ENCODE measurements around the gene ABCA2.

Gene ABCA2

DNA sequence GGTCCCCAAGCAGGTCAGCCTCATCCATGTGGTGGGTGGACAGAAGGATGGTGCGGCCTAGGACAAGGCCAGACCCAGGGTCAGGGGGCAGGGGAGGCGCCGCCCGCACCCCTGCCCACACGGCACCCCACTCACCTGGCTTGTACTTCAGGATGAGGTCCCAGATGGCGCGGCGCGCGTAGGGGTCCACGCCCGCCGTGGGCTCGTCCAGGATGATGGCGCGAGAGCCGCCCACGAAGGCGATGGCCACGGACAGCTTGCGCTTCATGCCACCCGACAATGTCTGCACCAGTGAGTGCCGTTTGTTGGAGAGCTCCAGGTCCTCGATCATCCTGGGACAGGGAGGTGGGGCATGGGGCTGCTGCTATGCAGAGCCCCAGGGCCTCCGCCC is 12.5 kb downstream of the ABCA2 start:
- Histone ChIP-seq H3K4me1 (ENCODE audit: control insufficient read depth, insufficient read depth, low read length) (no peaks in the 10 kb centered on the region), H3K9ac (ENCODE audit: low read length) (no peak overlapping the region), H3K9me3 (ENCODE audit: control insufficient read depth, low read length) (no peaks in the 10 kb centered on the region), H3K27me3 (replicated peaks; ENCODE audit: control insufficient read depth, insufficient read depth, low read length) (no peaks in the 10 kb centered on the region), H3K36me3 (ENCODE audit: control insufficient read depth, insufficient read depth, low read length, severe bottlenecking) (peaks cover 23% of the 10 kb centered on the region), H3K4me3 (ENCODE audit: low read length) (no peak overlapping the region)
- DNase-seq (ENCODE audit: low read depth): no peak

DNA sequence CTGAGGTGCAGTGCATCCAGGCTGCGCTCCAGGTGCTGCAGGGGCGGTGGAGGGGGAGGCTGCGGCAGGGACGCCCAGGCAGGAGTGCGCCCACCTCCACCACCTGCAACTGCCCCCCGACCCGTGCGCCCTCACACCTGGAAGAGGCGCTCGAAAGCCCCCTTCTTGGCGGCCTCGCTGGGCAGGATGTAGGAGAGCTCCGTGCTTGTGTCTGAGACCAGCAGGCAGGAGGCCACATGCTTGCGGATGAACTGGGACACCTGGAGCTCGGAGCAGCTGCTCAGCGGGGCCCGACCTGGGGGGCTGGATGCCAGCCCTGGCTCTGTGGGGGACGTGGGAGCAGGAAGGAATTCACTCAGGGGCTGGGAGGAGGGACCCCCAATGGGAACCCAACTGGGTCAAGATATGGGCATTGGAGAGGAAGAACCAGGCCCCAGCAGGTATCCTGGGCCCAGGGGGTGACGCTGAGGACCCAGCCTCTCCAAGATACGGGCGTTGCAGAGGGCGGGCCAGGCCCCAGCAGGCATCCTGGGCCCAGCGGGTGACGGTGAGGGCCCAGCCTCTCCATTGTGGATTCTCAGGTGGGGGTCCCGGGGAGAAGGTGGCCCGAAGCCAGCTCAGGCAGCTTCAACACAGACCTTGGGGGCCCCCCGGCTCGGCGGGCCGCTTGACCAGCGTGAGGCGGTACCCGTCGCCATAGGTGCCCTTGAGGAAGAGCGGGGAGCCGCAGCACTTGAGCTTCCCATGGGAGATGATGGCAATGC is 13.1 kb downstream of the ABCA2 start:
- no peaks in the 10 kb centered on the region for H3K27me3 ChIP-seq (replicated peaks; ENCODE audit: control insufficient read depth, insufficient read depth, low read length)
- no peaks in the 10 kb centered on the region for H3K4me1 ChIP-seq (ENCODE audit: control insufficient read depth, insufficient read depth, low read length)
- DNase-seq (ENCODE audit: low read depth): no peak

DNA sequence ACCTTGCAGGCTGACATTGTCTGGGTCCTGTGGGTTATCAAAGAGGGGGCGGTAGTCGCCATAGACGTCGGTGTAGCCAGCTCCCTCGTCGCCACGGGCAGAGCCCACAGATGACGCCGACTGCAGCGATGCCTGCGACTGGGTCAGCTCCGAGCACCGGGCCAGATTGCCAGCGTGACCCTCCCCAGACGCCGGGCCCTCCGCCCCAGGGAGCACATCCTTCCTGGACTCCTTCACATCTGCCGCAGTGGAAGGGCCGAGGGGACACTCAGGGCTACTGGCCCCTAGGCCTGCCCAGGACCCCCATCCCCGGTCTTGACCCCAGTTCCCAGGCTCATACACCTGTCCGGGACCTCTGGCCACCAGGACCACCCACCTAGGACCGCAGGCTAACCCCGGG is 13.9 kb downstream of the ABCA2 start:
- Histone ChIP-seq H3K4me3 (ENCODE audit: low read length) (no peak overlapping the region), H3K9ac (ENCODE audit: low read length) (no peak overlapping the region), H3K4me1 (ENCODE audit: control insufficient read depth, insufficient read depth, low read length) (no peaks in the 10 kb centered on the region), H3K27me3 (replicated peaks; ENCODE audit: control insufficient read depth, insufficient read depth, low read length) (no peaks in the 10 kb centered on the region), H3K9me3 (ENCODE audit: control insufficient read depth, low read length) (no peaks in the 10 kb centered on the region), H3K36me3 (ENCODE audit: control insufficient read depth, insufficient read depth, low read length, severe bottlenecking) (peaks cover 29% of the 10 kb centered on the region)
- DNase-seq (ENCODE audit: low read depth): no peak

More for the DNA sequence above, 13.1 kb downstream of the ABCA2 start:
- Histone ChIP-seq H3K4me3 (ENCODE audit: low read length) (no peak overlapping the region), H3K9ac (ENCODE audit: low read length) (no peak overlapping the region), H3K9me3 (ENCODE audit: control insufficient read depth, low read length) (no peaks in the 10 kb centered on the region), H3K36me3 (ENCODE audit: control insufficient read depth, insufficient read depth, low read length, severe bottlenecking) (peaks cover 24% of the 10 kb centered on the region)

DNA sequence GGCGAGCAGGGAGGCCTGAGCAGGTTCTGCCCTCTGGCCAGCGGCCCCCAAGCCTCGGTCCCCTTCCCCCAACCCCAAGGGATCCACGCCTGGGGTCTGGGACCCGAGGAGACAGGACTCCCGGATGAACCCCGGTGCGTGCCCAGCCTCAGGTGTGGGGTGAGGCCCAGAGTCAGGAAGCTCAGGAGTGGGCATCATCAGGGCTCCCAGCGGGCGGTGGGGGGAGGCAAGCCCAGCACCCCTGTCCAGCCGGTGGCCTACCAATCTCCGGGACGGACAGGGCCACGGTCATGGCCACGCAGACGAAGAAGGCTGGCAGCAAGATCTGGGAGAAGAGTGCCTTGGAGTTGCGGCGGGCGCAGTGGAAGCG is 14.5 kb downstream of the ABCA2 start:
- no peaks in the 10 kb centered on the region for H3K9me3 ChIP-seq (ENCODE audit: control insufficient read depth, low read length)
- H3K9ac ChIP-seq (ENCODE audit: low read length): no peak overlapping the region
- no peak for DNase-seq (ENCODE audit: low read depth)
- H3K4me3 ChIP-seq (ENCODE audit: low read length): no peak overlapping the region
- H3K27me3 ChIP-seq (replicated peaks; ENCODE audit: control insufficient read depth, insufficient read depth, low read length): no peaks in the 10 kb centered on the region
- peaks cover 29% of the 10 kb centered on the region for H3K36me3 ChIP-seq (ENCODE audit: control insufficient read depth, insufficient read depth, low read length, severe bottlenecking)
- no peaks in the 10 kb centered on the region for H3K4me1 ChIP-seq (ENCODE audit: control insufficient read depth, insufficient read depth, low read length)

DNA sequence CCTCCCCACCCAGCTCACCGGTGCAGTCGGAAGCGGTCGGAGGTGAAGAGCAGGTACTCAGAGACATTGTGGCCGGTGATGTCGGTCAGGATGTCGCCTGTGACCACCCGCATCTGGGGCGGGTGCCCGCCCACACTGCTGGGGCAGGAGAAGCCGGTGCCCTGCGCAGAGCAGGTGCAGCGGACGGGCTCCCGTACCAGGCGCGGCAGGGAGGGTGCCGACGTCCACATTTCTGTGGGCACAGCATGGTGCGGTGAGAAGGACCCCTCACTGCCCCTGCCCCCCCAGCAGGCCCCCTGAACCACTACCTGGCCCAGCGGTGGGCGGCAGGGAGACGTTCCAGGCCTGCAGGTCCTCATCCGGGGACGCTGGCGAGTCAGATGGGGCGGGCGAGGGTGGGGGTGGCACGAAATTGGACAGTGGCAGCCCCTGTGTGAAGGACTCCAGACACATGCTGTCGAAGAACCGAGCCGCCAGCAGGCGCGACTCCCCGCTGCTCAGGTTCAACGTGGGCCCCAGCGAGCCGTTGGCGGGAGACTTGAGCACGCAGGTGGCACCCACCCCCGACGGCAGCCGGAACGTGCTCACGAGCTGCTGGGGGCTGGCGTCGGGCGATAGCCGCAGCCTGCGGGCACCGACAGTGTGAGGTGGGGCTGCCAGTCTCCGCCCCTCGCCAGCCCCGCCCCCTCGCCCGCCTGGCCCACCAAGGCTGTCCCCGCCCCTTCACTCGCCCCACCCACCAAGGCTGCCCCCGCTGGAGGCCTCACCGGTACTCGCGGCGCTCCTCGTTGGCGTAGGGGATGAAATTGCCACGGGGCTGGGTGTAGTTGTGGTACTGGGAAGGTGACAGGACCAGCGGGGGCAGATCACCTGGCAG is 15.1 kb downstream of the ABCA2 start:
- DNase-seq (ENCODE audit: low read depth): no peak
- Histone ChIP-seq H3K4me1 (ENCODE audit: control insufficient read depth, insufficient read depth, low read length) (no peaks in the 10 kb centered on the region), H3K9me3 (ENCODE audit: control insufficient read depth, low read length) (no peaks in the 10 kb centered on the region), H3K4me3 (ENCODE audit: low read length) (no peak overlapping the region), H3K36me3 (ENCODE audit: control insufficient read depth, insufficient read depth, low read length, severe bottlenecking) (peaks cover 29% of the 10 kb centered on the region), H3K27me3 (replicated peaks; ENCODE audit: control insufficient read depth, insufficient read depth, low read length) (no peaks in the 10 kb centered on the region), H3K9ac (ENCODE audit: low read length) (no peak overlapping the region)

DNA sequence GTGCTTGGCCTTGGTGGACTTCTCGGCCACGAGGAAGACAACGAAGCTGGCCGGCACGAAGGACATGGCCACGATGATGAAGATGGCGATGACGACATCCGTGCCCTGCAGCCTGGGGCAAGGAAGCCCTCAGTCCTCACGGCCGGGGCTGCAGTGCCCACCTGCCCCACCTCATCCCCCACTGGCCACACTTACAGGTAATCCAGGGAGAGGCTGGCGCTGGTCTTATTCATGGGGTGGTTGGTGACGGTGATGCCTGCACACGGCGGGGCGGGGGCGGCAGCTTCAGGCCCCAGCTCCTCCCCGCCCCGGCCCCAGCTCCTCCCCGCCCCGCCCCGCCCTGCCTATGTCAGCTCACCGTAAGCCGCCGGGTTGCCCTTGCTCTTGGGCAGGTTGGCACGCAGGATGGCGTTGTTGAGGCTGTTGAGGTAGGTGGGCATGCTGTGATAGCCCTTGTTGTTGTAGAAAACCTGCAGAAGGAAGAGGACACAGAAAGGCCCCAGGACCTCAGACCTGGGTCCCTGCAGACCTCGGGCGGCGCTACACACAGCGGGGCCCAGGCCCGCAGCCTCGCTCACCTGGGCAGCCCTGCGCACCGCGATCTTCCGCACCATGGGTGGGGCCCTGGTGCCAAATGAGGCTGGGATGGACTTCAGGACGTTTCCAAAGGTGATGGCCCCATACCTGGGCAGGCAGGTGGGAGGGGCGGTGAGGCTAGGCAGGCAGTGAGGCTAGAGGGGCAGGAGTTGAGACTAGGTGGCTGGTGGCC is 15.9 kb downstream of the ABCA2 start:
- H3K9me3 ChIP-seq (ENCODE audit: control insufficient read depth, low read length): no peaks in the 10 kb centered on the region
- H3K4me3 ChIP-seq (ENCODE audit: low read length): no peak overlapping the region
- peaks cover 29% of the 10 kb centered on the region for H3K36me3 ChIP-seq (ENCODE audit: control insufficient read depth, insufficient read depth, low read length, severe bottlenecking)
- H3K27me3 ChIP-seq (replicated peaks; ENCODE audit: control insufficient read depth, insufficient read depth, low read length): no peaks in the 10 kb centered on the region
- no peaks in the 10 kb centered on the region for H3K4me1 ChIP-seq (ENCODE audit: control insufficient read depth, insufficient read depth, low read length)
- no peak for DNase-seq (ENCODE audit: low read depth)
- no peak overlapping the region for H3K9ac ChIP-seq (ENCODE audit: low read length)

DNA sequence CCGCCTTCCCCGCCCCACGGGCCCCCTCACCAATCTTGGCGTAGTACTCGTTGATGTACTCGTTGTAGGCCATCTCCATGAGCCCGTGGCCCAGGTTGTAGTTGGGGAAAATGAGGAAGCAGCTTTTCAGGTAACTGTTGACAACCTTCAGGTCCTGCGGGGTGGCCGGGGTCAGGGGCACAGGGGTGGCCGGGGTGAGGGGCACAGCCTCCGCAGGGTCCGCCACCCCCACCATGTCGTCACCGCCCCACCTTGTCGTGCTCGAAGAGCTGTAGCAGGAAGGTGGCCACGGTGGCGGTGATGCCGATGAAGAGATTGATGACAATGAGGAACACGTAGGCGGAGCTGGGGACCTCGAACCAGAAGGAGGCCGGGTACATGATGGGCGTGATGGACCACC is 16.9 kb downstream of the ABCA2 start:
- H3K36me3 ChIP-seq (ENCODE audit: control insufficient read depth, insufficient read depth, low read length, severe bottlenecking): peaks cover 21% of the 10 kb centered on the region
- no peaks in the 10 kb centered on the region for H3K9me3 ChIP-seq (ENCODE audit: control insufficient read depth, low read length)
- no peaks in the 10 kb centered on the region for H3K27me3 ChIP-seq (replicated peaks; ENCODE audit: control insufficient read depth, insufficient read depth, low read length)
- no peak for DNase-seq (ENCODE audit: low read depth)
- no peak overlapping the region for H3K4me3 ChIP-seq (ENCODE audit: low read length)
- H3K4me1 ChIP-seq (ENCODE audit: control insufficient read depth, insufficient read depth, low read length): no peaks in the 10 kb centered on the region
- H3K9ac ChIP-seq (ENCODE audit: low read length): no peak overlapping the region

DNA sequence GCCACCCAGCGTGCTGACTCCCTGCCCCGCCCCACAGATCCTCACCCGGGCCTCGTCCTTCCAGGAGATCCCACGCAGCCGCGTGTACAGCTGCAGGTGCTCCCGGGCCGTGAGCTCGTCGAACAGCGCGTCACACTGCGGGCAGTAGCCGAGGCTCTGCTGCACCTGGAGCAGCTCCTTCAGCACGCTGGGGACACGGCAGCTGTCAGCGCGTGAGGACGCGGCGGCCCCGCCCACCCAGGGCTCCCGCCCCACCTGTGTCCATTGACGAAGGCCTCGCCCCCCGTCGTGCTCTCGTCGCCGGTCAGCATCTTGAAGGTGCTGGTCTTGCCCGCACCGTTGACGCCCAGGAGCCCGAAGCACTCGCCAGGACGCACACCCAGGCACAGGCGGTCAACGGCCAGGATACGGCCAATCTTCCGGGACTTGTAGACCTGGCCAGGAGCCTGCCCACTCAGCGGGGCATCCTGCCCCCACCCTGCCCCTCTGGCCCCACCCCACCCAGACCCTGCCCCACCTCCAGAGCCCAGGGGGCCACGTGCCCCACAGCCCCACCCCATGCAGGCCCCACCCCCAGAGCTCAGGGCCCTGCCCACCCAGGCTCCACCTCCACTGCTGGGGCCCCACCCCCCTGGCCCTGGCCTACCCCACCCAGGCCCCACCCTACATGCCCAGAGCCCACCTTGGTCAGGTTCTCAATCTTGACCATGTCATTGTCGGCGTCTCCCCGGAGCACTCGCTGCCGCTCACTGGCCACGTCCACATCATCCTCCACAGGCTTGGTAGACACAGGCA is 17.9 kb downstream of the ABCA2 start:
- H3K27me3 ChIP-seq (replicated peaks; ENCODE audit: control insufficient read depth, insufficient read depth, low read length): no peaks in the 10 kb centered on the region
- DNase-seq (ENCODE audit: low read depth): no peak
- H3K4me1 ChIP-seq (ENCODE audit: control insufficient read depth, insufficient read depth, low read length): no peaks in the 10 kb centered on the region
- H3K9me3 ChIP-seq (ENCODE audit: control insufficient read depth, low read length): no peaks in the 10 kb centered on the region
- H3K4me3 ChIP-seq (ENCODE audit: low read length): no peak overlapping the region
- peaks cover 13% of the 10 kb centered on the region for H3K36me3 ChIP-seq (ENCODE audit: control insufficient read depth, insufficient read depth, low read length, severe bottlenecking)
- H3K9ac ChIP-seq (ENCODE audit: low read length): no peak overlapping the region

DNA sequence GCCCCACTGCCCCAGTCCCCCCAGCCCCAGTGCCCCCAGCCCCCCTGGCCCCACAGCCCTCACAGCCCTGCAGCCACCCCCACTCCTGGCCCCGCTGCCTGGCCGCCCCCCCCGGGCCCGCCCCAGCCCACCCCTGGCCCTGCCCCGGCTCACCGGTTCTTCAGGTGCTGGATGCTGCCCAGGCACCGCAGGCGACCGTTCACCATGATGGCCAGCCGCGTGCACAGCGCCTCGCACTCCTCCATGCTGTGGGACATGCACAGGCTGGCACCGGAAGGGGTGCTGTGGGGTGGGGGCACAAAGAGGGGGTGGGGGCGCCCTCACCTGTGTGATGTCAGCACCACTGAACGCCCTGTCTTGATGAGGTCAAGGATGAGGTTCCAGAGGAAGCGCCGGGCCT is 18.8 kb downstream of the ABCA2 start:
- Histone ChIP-seq H3K9me3 (ENCODE audit: control insufficient read depth, low read length) (no peaks in the 10 kb centered on the region), H3K9ac (ENCODE audit: low read length) (no peak overlapping the region), H3K36me3 (ENCODE audit: control insufficient read depth, insufficient read depth, low read length, severe bottlenecking) (peaks cover 9% of the 10 kb centered on the region), H3K4me1 (ENCODE audit: control insufficient read depth, insufficient read depth, low read length) (no peaks in the 10 kb centered on the region), H3K27me3 (replicated peaks; ENCODE audit: control insufficient read depth, insufficient read depth, low read length) (no peaks in the 10 kb centered on the region), H3K4me3 (ENCODE audit: low read length) (no peak overlapping the region)
- DNase-seq (ENCODE audit: low read depth): no peak

DNA sequence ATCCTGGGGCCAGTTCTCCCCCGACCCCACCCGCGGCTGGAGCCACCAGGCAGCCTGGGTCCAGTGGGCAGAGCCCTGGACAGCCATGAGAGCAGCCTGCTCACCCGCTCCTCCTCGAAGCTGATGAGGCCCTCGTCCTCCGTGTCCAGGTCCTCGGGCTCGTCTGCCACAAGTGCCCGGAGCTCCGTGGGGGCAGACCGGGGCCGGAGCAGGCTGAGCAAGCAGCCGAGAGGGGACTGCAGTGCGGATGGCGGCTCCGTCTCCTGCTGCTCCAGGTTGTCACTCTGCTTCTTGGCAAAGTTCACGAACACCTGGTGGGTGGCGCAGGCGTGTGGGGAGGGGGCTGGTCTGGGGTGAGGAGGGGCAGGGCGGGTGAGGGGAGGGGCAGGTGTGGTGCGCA is 19.7 kb downstream of the ABCA2 start:
- Histone ChIP-seq H3K4me3 (ENCODE audit: low read length) (no peak overlapping the region), H3K36me3 (ENCODE audit: control insufficient read depth, insufficient read depth, low read length, severe bottlenecking) (peaks cover 9% of the 10 kb centered on the region), H3K27me3 (replicated peaks; ENCODE audit: control insufficient read depth, insufficient read depth, low read length) (no peaks in the 10 kb centered on the region), H3K9me3 (ENCODE audit: control insufficient read depth, low read length) (no peaks in the 10 kb centered on the region), H3K4me1 (ENCODE audit: control insufficient read depth, insufficient read depth, low read length) (no peaks in the 10 kb centered on the region), H3K9ac (ENCODE audit: low read length) (no peak overlapping the region)
- DNase-seq (ENCODE audit: low read depth): no peak

Measured in adipocyte (in vitro differentiated cells).